Dermis blood vessel endothelial cell (primary cell): ENCODE results near the gene ABHD6. TPM values are rescaled to one million over a fixed set of nuclear protein-coding genes. Genes with fewer than 3 reads are reported as not detected.
A peak's percentile ranks its signal among the peaks of the same experiment; 100 is the strongest.
"Not testable (repeated sequence)": the region's sequence is repeated elsewhere in the genome, so short reads cannot be mapped to it uniquely, and the experiment has no call there.

Experiments used
- DNase-seq: peaks from one replicate; pipeline ENCODE4 v3.0.0; 2010
- total RNA-seq: library from RNA; depleted of rRNA; stranded (reverse); fragments of >200 nt; gene quantifications from 2 replicates; pipeline ENCODE4 v1.2.3, GENCODE V29; 2014

Gene ABHD6
- total RNA-seq, 1 donor from 2014 or later, result 43.1 TPM

DNA sequence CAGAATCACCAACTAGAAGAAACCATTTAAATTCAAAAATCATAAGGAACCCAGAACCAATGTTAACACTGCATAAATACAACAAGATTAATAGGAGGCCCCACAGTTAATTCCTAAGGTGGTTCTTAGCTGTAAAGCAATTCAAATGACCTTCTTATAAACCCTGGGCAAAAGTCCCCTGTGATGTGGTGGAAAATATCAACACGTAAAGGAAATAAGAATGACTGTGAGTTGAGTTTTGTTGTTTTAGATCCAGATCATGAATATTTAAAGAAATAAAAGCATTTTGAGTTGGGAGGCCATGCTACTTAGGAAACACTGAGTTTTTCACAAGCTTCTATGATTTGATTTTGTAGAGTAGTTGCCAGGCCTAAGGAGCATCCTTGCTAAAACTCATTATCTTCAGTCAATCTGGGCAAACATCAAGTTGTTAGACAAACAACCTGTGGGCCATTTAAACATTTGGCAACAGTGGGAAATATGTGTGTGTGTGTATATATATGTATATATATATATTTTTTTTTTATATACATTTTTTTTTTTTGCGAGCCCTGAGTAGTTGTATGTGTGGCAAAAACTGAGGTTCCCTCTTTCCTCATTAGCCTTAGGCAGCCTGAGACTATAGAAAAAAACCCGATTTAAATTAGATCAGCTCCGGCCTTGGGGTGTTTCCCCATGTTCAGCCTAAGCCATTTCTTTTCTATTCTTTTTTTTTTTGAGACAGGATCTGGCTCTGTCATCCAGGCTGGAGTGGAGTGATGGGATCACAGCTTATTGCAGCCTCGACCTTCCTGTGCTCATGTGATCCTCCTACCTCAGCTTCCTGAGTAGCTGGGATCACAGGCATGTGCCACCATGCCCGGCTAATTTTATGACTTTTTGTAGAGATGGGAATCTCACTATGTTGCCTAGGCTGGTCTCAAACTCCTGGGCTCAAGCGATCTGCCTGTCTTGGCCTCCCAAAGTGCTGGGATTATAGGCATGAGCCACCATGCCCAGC lies 87.1 kb downstream of the ABHD6 start:
- DNase-seq, result peak; percentile 55

DNA sequence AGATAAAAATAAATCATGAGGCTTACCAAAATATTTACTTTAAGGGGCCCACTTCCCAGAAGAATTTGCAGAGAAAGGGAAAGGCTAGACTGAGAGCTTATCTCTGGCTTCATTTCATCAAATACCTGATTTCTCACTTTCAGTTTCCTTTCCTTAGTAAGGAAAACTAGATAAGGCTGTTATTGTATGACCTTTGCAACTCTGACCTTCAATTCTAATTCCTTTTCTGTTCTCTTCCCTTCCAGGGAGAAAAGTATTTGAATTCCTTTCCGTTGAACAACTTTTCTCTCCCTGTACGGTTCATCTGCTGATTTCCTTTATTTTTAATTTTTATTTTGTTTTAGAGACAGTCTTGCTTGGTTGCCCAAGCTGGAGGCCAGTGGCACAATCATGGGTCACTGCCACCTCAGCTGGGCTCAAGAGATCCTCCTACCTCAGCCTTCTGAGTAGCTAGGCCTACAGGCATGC lies 88.0 kb downstream of the ABHD6 start:
- DNase-seq, result peak; percentile 12

DNA sequence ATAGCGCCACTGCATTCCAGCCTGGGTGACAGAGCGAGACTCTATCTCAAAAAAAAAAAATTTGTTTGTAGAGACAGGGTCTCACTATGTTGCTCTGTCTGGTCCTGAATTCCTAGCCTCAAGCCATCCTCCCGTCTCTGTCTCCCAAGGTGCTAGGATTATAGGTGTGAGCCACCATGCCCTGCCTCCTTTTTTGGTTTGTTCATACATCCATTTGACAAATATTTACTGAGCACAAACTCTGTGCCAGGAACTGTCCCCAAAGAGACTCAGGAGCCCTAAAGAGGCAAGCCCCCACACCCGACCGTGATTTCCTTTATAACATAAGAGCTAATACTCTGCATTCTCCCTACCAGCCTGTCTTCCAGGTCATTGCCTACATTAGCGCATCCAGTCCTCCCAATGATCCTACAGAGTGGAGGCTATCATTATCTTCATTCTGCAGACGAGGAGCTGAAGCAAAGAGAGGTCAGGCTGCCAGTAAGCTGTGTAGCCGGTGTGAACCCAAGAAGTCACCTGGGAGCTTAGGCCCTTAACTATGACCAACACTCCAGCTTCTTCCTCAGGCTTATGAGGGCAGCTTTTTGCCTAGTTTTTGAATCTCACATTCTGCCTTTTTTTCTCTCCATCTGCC lies 88.8 kb downstream of the ABHD6 start:
- no peak for DNase-seq

DNA sequence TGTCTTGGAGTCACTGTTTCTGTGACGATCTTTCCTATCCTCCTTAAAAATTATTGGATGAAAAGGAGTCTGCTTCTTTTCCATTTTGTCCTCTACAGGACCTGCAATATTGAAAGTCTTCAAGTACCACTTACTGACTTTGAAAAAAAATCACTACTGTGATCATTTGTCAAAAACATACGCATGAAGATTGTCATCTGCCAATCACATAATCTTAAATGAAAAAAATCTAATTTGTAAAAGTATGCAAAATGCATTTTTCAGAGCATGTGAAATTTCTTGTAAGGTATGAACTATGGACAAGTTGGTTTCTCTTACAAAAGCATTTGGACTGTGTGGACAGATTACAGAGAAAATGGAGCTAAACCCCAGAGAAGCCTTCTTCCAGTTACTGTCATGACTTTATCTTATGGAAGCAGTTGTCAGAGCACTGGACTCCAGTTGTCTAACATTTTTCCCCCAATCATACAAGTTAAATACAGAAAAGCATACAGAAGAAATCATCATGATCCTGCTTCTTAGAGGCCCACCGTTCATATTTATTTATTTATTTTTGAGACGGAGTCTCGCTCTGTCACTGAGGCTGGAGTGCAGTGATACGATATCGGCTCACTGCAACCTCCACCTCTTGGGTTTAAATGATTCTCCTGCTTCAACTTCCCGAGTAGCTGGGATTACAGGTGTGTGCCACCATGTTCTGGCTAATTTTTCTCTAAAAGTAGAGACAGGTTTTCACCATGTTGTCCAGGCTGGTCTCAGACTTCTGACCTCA lies 91.7 kb downstream of the ABHD6 start:
- DNase-seq, result no peak

DNA sequence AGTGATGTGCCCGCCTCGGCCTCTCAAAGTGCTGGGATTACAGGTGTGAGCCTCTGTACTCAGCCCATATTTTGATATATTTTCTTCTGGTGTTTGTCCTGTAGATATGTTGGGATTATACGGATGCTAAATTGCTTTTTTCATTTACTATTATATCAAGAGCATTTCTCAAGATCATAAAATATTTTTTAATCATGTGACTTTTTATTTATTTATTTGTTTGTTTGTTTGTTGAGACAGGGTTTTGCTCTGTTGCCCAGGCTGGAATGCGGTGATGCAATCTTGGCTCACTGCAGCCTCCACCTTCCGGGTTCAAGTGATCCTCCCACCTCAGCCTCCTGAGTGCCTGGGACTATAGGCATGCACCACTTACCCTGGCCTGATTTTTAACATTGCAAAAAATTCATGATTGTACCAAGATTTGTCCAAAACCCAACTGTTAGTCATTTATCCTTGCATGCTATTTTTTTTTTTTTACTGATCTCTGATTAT lies 92.4 kb downstream of the ABHD6 start:
- DNase-seq, result no peak

DNA sequence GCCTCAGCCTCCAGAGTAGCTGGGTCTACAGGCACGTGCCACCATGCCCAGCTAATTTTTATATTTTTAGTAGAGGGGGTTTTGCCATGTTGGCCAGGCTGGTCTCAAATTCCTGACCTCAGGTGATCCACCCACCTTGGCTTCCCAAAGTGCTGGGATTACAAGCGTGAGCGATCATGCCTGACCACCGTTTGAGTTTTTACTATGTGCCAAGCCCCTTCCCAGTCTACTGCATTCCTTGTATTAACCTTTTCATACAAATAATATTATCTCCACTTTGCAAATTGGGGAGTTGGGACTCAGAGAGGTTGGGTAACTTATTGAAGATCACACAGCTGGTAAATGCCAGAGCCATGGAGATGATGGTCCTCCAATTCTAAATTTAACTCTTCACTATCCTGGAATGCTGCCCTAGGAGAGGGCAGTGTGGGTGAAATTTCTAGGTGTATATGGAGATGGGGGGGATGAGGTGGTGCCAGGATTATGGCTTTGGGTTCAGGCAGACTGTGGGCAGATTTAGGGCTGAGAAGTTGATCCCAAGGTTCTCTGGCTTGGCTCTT lies 94.1 kb downstream of the ABHD6 start:
- DNase-seq, result no peak

DNA sequence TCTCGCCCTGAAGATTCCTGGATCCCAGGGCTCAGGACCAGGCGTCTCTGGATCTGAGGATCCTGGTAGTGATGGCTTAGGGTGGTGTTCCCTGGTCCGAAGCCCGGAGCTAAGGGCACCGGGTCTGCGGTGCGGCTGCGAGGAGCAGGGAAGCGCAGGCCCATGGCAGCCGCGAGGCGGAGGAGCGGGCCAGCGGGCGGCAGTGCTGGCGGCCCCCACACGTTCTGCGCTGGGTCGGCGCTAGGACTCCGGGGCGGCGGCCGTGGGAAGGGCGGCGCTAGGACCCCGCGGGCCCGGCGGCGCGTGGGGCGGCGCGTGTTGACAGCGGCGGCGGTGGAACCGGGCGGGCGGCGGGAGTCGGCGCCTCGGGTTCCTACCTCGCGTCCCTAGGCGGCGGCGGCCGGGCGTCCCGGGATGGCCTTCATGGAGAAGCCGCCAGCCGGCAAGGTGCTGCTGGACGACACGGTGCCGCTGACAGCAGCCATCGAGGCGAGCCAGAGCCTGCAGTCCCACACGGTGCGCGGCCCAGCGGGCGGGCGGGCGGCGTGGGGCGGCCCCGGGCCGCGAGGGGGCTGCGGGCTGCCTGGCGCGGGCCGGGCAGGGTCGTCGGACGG lies 95.1 kb downstream of the ABHD6 start, which contains the start of gene PXK:
Gene PXK, plus strand, starts transcription at position 318 of the 614 bp plus-strand sequence. Its CDS starts 97 bp downstream, at position 415.
- DNase-seq, result peak; percentile 84

DNA sequence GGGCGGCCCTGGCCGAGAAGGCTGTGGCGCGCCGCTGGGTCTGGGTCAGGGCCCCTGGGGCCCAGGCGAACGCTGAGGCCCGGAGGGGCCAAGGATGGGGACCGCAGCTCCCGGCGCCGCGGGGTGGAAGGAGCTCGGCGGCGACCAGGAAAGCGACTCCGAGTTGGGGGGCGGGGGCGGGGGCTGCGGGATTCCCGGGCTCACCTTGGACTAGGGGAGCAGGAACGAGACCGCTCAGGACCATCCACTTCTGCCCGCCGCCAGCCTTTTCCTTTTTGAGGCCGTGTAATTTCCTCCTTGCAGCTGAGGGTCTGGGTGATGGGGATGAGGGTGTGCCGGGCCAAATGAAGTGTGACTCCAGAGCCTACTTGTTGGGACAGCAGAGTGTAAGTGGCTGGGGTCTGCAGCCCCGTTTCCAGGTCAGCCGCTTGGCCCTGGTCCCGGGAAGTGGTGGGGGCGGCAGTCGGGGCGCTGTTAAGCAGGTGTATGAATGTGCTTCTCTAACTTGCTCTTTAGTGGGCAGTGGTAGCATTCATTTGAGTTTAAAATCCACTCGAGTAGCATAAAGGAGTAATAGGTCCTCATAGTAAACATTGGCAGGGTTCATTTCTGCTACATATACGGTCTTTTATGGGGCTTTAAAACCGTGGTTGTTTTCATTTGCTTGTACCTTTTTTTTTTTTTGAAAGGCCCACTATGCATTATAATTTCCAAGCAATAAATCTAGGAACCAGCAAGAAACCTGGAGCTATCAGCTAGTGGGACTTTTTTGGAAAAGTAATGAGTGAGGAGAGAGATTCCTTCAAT lies 95.8 kb downstream of the ABHD6 start:
- peak; percentile 36 for DNase-seq

DNA sequence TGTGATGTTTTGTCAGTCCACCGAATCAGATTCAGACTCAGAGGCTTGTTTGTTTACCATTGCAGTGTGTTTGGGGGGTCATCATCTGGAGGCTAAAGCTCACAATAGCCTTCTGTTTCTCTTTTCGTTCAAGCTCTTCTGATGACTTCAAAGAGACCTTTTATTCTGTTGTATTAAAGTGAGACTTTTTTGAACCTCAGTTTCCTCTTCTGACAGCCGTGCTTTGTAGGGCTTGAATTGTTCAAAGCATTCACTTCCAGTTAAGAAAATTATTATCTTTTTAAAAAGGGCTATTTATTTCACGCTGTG lies 96.4 kb downstream of the ABHD6 start:
- no peak for DNase-seq

DNA sequence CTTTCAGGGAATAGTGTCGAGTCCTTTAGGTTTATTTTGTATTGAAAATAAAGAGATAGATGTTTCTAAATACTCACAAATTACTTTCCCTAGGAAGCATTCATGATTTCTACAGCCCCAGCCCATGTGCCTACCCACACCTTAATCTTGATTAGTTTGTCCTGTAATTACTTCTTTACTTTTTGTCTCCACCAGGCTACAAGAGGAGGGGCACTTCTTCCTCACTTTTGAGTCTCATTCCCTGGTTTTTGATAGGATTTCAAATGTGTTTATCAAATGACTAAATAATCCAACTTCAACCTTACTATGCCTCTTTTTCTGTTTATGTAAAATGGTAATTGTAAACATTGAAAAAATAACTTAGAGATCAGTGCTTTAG lies 96.9 kb downstream of the ABHD6 start:
- DNase-seq, result no peak

DNA sequence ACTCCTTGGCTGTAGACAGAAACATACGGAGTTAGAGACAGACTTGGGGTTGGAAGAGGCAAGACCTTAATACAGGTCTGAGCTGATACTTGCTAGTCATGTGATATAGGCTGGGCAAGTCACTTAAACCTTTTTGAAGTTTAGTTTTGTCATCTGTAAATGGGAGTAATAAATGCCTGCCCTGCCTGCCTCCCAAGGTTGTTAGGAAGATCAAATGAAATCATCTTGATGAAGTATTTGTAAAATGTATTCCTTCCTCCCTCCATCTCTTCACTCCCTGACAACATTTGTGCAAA lies 98.0 kb downstream of the ABHD6 start:
- no peak for DNase-seq

DNA sequence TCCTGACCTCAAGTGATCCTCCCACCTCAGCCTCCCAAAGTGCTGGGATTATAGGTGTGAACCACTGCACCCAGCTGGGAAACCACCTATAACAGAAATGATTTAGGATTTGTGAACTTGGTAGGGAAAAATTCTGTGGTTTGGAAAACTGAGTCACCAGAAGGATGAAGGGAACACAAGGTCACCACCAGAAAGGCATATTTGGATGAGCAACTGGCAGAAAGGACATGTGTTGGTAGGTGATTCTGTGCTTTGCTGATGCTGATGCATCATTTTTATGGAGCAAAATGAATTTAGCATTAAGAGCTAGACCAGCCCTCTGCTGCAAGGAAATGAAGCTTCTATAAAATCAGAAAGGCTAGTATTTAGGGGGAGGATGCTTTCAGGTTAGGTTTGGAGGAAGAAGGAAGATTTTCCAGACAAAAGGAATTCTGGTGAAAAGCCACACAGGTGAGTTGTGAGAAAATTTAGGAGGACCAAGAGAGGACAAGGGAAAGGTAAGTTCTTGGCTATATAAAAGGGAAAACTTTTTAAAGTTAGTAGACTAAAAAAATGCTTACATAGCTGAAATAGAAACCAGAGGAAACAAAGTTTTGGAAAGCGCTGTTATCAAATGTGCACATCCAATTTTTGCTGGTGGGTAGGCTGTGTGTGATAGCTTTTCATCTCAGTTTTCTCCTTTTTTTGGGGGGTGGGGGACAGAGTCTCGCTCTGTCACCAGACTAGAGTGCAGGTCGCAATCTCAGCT lies 98.7 kb downstream of the ABHD6 start:
- no peak for DNase-seq

DNA sequence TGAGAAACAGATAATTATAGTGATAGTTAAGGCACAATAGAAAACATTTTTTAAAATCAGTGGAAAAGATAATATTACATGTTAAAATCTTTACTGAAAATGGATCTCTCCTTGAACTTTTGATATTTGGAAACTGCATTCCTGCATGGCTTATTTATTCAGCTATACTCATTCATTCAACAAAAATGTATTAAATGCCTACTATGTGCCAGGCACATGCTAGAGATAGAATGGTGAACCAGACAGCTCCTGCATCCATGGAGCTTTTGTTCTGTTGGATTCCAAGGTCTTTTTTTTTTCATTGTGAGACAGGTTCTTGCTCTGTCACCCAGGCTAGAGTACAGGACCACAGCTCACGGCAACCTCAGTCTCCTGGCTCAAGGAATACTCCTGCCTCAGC lies 99.6 kb downstream of the ABHD6 start:
- DNase-seq, result no peak

DNA sequence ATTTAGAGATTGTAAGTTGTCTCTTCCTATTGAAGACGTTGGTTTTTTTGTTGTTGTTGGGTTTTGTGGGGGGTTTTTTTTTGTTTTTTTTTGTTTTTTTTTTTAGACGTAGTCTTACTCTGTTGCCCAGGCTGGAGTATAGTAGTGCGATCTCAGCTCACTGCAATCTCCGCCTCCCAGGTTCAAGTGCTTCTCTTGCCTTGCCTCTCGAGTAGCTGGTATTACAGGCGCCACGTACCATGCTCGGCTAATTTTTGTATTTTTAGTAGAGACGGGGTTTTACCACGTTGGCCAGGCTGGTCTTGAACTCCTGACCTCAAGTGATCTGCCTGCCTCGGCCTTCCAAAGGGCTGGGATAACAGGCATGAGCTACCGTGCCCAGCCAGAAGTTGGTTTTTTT lies 101.6 kb downstream of the ABHD6 start:
- DNase-seq, result not testable (repeated sequence)

DNA sequence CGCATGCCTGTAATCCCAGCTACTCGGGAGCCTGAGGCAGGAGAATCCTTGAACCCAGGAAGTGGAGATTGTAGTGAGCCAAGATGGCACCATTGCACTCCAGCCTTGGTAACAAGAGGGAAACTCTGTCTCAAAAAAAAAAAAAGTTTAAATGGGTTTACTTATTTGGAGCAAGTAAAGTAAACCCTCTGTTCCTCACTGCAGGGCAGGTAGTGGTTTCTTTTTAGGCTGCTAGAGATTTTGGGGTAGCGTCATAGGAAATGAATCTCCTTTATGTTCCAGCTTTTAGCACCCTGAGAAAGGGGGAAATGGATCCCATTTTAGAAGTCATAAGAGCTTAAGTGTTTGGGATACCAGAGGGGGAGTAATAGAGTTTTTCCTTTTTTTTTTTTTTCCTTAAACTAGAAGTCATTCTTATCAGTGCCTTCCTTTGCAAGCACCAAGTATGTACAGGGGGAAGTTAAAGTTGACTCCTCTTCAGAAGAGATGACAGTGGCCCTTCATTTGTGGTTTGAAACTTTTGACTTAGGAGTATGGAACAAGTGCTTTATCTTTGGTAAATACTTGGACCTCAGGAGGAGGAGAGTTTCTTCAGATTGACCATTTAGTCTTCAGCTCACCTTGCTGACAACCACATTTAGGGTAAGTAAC lies 103.1 kb downstream of the ABHD6 start:
- no peak for DNase-seq

DNA sequence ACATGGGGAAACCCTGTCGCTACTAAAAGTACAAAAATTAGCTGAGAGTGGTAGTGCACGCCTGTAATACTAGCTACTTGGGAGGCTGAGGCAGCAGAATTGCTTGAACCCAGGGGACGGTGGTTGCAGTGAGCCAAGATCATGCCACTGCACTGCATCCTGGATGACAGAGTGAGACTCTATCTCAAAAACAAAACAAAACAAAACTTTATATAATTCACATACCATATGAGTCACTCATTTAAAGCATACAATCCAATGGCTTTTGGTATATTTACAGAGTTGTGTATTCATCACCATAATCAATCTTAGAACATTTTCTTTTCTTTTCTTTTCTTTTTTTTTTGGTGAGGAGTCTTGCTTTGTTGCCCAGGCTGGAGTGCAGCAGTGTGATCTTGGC lies 103.8 kb downstream of the ABHD6 start:
- DNase-seq, result no peak

DNA sequence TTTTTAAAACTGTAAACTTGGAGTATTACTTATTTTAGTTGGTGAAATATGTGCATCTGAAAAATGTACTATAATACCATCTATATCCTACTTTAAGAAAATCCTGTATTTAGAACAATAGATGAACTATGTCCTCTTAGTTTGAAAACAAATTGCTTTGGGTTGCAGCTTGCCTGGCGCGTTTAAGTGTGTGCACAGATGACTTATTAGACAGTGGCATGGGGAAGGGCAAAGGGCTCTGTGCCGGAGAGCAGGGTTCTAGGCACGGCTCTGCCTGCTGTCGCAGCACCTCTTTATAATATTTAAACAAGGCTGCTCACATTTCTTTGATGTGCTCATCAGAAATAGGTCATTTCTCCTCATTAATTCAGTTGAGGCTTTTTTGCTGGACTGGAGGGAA lies 105.1 kb downstream of the ABHD6 start:
- DNase-seq, result no peak
